Breast epithelium (tissue), 3 donors: Measurements from ENCODE around the gene CFAP58.

Experiments
- POLR2A ChIP-seq: fragments of 450-650 bp; IDR thresholded peaks from one replicate; pipeline ENCODE4 v1.6.1; 2016; ENCODE audit warnings: antibody characterized with exemption, mild to moderate bottlenecking, moderate library complexity
- TF ChIP-seq, protein P1 (sequence below), 3 donors: fragments of 450-650 bp; IDR thresholded peaks; one replicate each; pipeline ENCODE4 v1.5.1; 2016 to 2017; ENCODE audit warnings: antibody characterized with exemption in 3 of 3, mild to moderate bottlenecking in 3 of 3, moderate library complexity in 3 of 3

GRCh38 chr10:104391150-104391968, 37.7 kb downstream of the CFAP58 start:
- TF ChIP-seq, protein P1, sequence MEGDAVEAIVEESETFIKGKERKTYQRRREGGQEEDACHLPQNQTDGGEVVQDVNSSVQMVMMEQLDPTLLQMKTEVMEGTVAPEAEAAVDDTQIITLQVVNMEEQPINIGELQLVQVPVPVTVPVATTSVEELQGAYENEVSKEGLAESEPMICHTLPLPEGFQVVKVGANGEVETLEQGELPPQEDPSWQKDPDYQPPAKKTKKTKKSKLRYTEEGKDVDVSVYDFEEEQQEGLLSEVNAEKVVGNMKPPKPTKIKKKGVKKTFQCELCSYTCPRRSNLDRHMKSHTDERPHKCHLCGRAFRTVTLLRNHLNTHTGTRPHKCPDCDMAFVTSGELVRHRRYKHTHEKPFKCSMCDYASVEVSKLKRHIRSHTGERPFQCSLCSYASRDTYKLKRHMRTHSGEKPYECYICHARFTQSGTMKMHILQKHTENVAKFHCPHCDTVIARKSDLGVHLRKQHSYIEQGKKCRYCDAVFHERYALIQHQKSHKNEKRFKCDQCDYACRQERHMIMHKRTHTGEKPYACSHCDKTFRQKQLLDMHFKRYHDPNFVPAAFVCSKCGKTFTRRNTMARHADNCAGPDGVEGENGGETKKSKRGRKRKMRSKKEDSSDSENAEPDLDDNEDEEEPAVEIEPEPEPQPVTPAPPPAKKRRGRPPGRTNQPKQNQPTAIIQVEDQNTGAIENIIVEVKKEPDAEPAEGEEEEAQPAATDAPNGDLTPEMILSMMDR (IDR thresholded peaks at IDR 0.05) = no peak
- no peak for TF ChIP-seq POLR2A
